HFFc6 (cell line): Measurements from ENCODE around the gene UBA5. TPM values are rescaled to one million over a fixed set of nuclear protein-coding genes. Genes with fewer than 3 reads are reported as not detected.
"Not testable (repeated sequence)": the region's sequence is repeated elsewhere in the genome, so short reads cannot be mapped to it uniquely, and the experiment has no call there.

Experiments used
- DNase-seq: peaks from one replicate; pipeline ENCODE4 v3.0.0-alpha.2; 2018
- H3K27ac Mint-ChIP-seq: 2 replicates; pipeline ENCODE4 v1.8.0; 2020; ENCODE audit warnings: mild to moderate bottlenecking, mixed read lengths
- H3K27me3 Mint-ChIP-seq: 2 replicates; pipeline ENCODE4 v1.8.0; 2021; ENCODE audit warnings: mild to moderate bottlenecking, moderate library complexity, mixed read lengths; ENCODE audit not compliant: insufficient read depth
- H3K36me3 Mint-ChIP-seq: 2 replicates; pipeline ENCODE4 v1.8.0; 2021; ENCODE audit warnings: low read depth, mixed read lengths
- H3K4me1 Mint-ChIP-seq: 2 replicates; pipeline ENCODE4 v1.8.0; 2020; ENCODE audit warnings: low read depth, mixed read lengths
- H3K4me3 Mint-ChIP-seq: 2 replicates; pipeline ENCODE4 v1.8.0; 2020; ENCODE audit warnings: mild to moderate bottlenecking, moderate library complexity, mixed read lengths
- H3K9me3 Mint-ChIP-seq: 2 replicates; pipeline ENCODE4 v1.8.0; 2020; ENCODE audit warnings: mild to moderate bottlenecking, mixed read lengths
- CTCF ChIP-seq: fragments of 200-600 bp; sonication (generic); IDR thresholded peaks from 2 replicates; pipeline ENCODE4 v1.5.0; 2021; ENCODE audit warnings: antibody characterized with exemption, mild to moderate bottlenecking
- long read RNA-seq: library from polyadenylated mRNA; unstranded; transcript quantifications from one replicate; pipeline ENCODE4 v2.0.0, GENCODE V29; 2019
- total RNA-seq, 6 experiments: library from RNA; stranded (reverse); fragmentation: NEBNext Ultra II Directional; extraction: Animal tissue kit (Norgen Biotek cat#: 25700); gene quantifications; 2 replicates in 1 of 6; 3 replicates in 5 of 6; pipeline ENCODE4 v1.2.3, GENCODE V29; 2021

UBA5 gene
- total RNA-seq, result 10 to 100 TPM; 43.8 to 51.5 (median 48.0) TPM
- long read RNA-seq, transcript UBA5-202 (12 exons, 3,705 nt), result major isoform, 74 of 81 reads
- long read RNA-seq, partial matches to known transcripts, result 3 of 81 reads
- long read RNA-seq, other reads (novel, unspliced or antisense), result 4 of 81 reads

- H3K4me1 Mint-ChIP-seq, result peaks cover 76% of the 10 kb centered on the region
- peak within 1 kb of the TSS; percentile 99 for H3K4me3 Mint-ChIP-seq
- H3K27ac Mint-ChIP-seq, result peak within 1 kb of the TSS; percentile 99
- H3K9me3 Mint-ChIP-seq, result no peaks in the 10 kb centered on the region
- H3K27me3 Mint-ChIP-seq, result peaks cover 1% of the 10 kb centered on the region; the same call in 1 of the 2 replicates
- H3K36me3 Mint-ChIP-seq, result peaks cover 10% of the 10 kb centered on the region
- peak; percentile 58 for DNase-seq
- no peak for TF ChIP-seq CTCF
These were observed at the start of gene UBA5 for GRCh38 chr3:132660052-132660810. TSS of gene UBA5 (plus strand) at chr3:132660329. CDS start at chr3:132660538, 209 bp downstream.

GRCh38 chr3:132615301-132615700 is 44.8 kb upstream of the UBA5 start:
- not testable (repeated sequence) for H3K27me3 Mint-ChIP-seq, H3K4me3 Mint-ChIP-seq, H3K27ac Mint-ChIP-seq, DNase-seq
- Mint-ChIP-seq H3K36me3 (peaks cover 41% of the 10 kb centered on the region), H3K4me1 (peaks cover 14% of the 10 kb centered on the region), H3K9me3 (peaks cover 15% of the 10 kb centered on the region)

- H3K9me3 Mint-ChIP-seq, result peaks cover 20% of the 10 kb centered on the region
- peak; percentile 34 for DNase-seq
These were observed 44.2 kb upstream of the UBA5 start for GRCh38 chr3:132615881-132616280.

GRCh38 chr3:132616780-132617179 is 43.3 kb upstream of the UBA5 start:
- TF ChIP-seq CTCF, result no peak
- DNase-seq, result no peak
- Mint-ChIP-seq H3K4me1 (peaks cover 28% of the 10 kb centered on the region), H3K9me3 (peaks cover 21% of the 10 kb centered on the region), H3K36me3 (peaks cover 49% of the 10 kb centered on the region), H3K27ac (no peak overlapping the region), H3K4me3 (no peak overlapping the region), H3K27me3 (no peaks in the 10 kb centered on the region)

More at GRCh38 chr3:132615881-132616280, 44.2 kb upstream of the UBA5 start:
- H3K27ac Mint-ChIP-seq, result no peak overlapping the region
- peaks cover 42% of the 10 kb centered on the region for H3K36me3 Mint-ChIP-seq
- peaks cover 20% of the 10 kb centered on the region for H3K4me1 Mint-ChIP-seq
- H3K4me3 Mint-ChIP-seq, result no peak overlapping the region
- TF ChIP-seq CTCF, result no peak
- H3K27me3 Mint-ChIP-seq, result no peaks in the 10 kb centered on the region; the same call in 1 of the 2 replicates

- peaks cover 9% of the 10 kb centered on the region for H3K9me3 Mint-ChIP-seq
- H3K4me1 Mint-ChIP-seq, result peaks cover 59% of the 10 kb centered on the region
- peaks cover 46% of the 10 kb centered on the region for H3K36me3 Mint-ChIP-seq
- H3K27me3 Mint-ChIP-seq, result no peaks in the 10 kb centered on the region
- no peak overlapping the region for H3K4me3 Mint-ChIP-seq
- DNase-seq, result no peak
- no peak for TF ChIP-seq CTCF
- H3K27ac Mint-ChIP-seq, result peak overlapping the region; percentile 45; the same call in 1 of the 2 replicates
These were observed 38.0 kb upstream of the UBA5 start for GRCh38 chr3:132622148-132622547.

GRCh38 chr3:132622761-132623160 is 37.4 kb upstream of the UBA5 start:
- no peaks in the 10 kb centered on the region for H3K27me3 Mint-ChIP-seq
- H3K27ac Mint-ChIP-seq, result no peak overlapping the region
- H3K36me3 Mint-ChIP-seq, result peaks cover 43% of the 10 kb centered on the region
- H3K9me3 Mint-ChIP-seq, result peaks cover 9% of the 10 kb centered on the region
- TF ChIP-seq CTCF, result no peak
- no peak overlapping the region for H3K4me3 Mint-ChIP-seq
- H3K4me1 Mint-ChIP-seq, result peaks cover 59% of the 10 kb centered on the region
- no peak for DNase-seq
